Small intestine (tissue), 7 donors: ENCODE results near the gene TDRKH. TPM values are rescaled to one million over a fixed set of nuclear protein-coding genes. Genes with fewer than 3 reads are reported as not detected.
A peak's percentile ranks its signal among the peaks of the same experiment; 100 is the strongest.

Experiments
- DNase-seq, 2 donors: peaks; one replicate each; pipeline versions ENCODE4 v3.0.0 to v3.0.0-alpha.2; 2013
- FAIRE-seq: peaks from 2 replicates; lab custom pipeline; 2012; peaks lifted over from hg19 to GRCh38; lab: Jason Lieb, UNC
- H3K27ac ChIP-seq, 3 donors: one replicate each; pipeline ENCODE4 v1.5.1; 2013; ENCODE audit warnings: low read length in 2 of 3, mild to moderate bottlenecking in 2 of 3, control low read depth in 1 of 3, inconsistent platforms in 1 of 3, low read depth in 1 of 3, moderate library complexity in 1 of 3
- H3K27me3 ChIP-seq, 3 donors: one replicate each; pipeline ENCODE4 v1.6.1; 2013; ENCODE audit warnings: low read length in 3 of 3, inconsistent platforms in 1 of 3; ENCODE audit not compliant: control insufficient read depth in 3 of 3, insufficient read depth in 3 of 3
- H3K36me3 ChIP-seq, 3 donors: one replicate each; pipeline ENCODE4 v1.6.1; 2013; ENCODE audit warnings: low read length in 3 of 3, inconsistent platforms in 1 of 3, low read depth in 1 of 3, mild to moderate bottlenecking in 1 of 3, moderate library complexity in 1 of 3; ENCODE audit not compliant: control insufficient read depth in 3 of 3, insufficient read depth in 2 of 3
- H3K4me1 ChIP-seq, 3 donors: one replicate each; pipeline ENCODE4 v1.6.1; 2013; ENCODE audit warnings: low read length in 2 of 3, inconsistent platforms in 1 of 3, low read depth in 1 of 3, mild to moderate bottlenecking in 1 of 3, moderate library complexity in 1 of 3; ENCODE audit not compliant: control insufficient read depth in 3 of 3, insufficient read depth in 2 of 3
- H3K4me3 ChIP-seq, 3 donors: one replicate each; pipeline ENCODE4 v1.5.1; 2013; ENCODE audit warnings: low read length in 3 of 3, control low read depth in 1 of 3, inconsistent platforms in 1 of 3, low read depth in 1 of 3, mild to moderate bottlenecking in 1 of 3, moderate library complexity in 1 of 3
- H3K9me3 ChIP-seq, 2 donors: one replicate each; pipeline ENCODE4 v1.6.1; 2013; ENCODE audit warnings: low read depth in 1 of 2, low read length in 1 of 2; ENCODE audit not compliant: control insufficient read depth in 2 of 2, insufficient read depth in 1 of 2
- WGBS, 3 donors: extraction: QIAGEN DNeasy Blood & Tissue Kit; methylation state at CpG; one replicate each; pipeline ENCODE4 v1.1.7; 2013; 5-methylcytosine and 5-hydroxymethylcytosine counted together
- polyA plus RNA-seq, 4 donors: library from polyadenylated mRNA; stranded (reverse) in 3 of 4; unstranded in 1 of 4; fragments of 200-250 nt in 3 of 4; fragments of 120-200 nt in 1 of 4; gene quantifications; one replicate each; pipeline versions ENCODE4 v1.2.1 to v1.2.3, GENCODE V29; 2013
- donor health status: healthy with polysubstance abuse.
- donor health status: control.
- donor health status: control.
- donor health status: Bipolar disorder and iron deficiency.
- donor health status: healthy.

Gene TDRKH
- polyA plus RNA-seq, 4 donors, result 0.22 to 4.2 (median 2.4) TPM

DNA sequence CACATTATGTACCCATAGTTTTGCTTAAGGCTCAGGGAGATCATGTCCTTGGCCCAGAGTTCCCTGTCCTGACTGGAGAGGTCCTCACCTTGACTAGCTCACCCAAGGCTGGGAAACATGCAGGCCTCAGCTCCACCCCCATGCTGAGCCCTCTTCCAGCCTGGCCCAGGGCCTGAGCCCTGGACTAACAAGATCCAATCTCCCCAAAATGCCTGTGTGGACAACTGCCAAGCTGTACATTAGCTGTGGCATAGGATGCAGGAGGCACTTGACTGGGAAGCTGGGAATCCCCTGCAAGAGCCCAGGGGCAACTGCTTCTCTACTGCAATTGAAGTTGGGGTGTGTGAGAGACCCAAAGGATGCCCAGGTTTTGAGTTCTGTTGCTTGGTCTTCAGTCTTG is 12.9 kb upstream of the TDRKH start:
- Histone ChIP-seq H3K9me3 (no peaks in the 10 kb centered on the region), H3K27me3 (peaks cover 0 to 54% (median 0%) of the 10 kb centered on the region in 3 donors), H3K4me1 (no peaks in the 10 kb centered on the region), H3K4me3 (no peak overlapping the region), H3K27ac (no peak overlapping the region), H3K36me3 (no peaks in the 10 kb centered on the region)
- DNase-seq (no peak), FAIRE-seq (no peak)

DNA sequence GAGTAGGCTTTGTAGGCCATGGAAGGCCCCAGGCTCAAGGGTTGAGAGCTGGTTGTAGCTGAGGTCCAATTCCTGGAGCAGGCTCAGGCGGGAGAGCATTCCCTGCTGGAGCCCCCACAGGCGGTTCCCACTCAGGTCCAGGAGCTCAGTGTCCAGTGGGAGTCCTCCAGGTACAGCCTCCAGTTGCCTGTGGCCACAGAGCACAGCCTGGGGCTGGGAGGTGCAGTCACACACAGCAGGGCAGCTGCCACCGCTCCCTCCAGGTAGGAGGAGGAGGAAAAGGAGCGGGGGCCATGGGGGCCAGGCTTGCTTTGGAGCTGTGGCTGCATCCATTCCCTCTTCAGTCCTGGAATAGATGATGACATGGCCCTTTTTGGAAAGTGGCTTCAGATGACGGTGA is 12.1 kb upstream of the TDRKH start:
- Histone ChIP-seq H3K27me3 (peaks cover 0 to 54% (median 0%) of the 10 kb centered on the region in 3 donors), H3K27ac (no peak overlapping the region), H3K4me3 (no peak overlapping the region), H3K4me1 (no peaks in the 10 kb centered on the region), H3K36me3 (no peaks in the 10 kb centered on the region), H3K9me3 (no peaks in the 10 kb centered on the region)
- 86 to 93% (median 90%) methylated on average over 5 of the region's 5 CpGs for WGBS, 3 donors
- no peak for DNase-seq
- no peak for FAIRE-seq

DNA sequence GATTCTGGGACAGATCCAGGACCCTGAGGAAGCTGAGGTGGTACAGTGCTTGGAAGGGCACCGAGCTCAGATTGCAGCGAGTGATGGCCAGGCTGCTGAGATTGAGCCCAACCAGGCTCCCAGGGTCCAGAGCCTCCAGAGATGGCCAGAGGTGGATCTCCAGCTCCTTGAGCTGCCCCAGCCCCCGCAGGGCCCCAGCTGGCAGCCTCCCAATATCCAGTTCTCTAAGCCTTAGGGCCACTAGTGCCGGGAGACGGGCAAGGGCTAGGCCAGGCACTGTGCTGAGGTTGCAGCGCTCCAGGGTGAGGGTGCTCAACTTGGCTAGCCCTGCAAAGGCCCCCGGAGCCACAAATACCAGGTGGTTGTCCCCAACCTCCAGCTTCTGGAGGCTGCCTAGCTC is 11.5 kb upstream of the TDRKH start:
- FAIRE-seq, result no peak
- Histone ChIP-seq H3K27me3 (peaks cover 0 to 54% (median 0%) of the 10 kb centered on the region in 3 donors), H3K36me3 (no peaks in the 10 kb centered on the region), H3K4me3 (no peak overlapping the region), H3K4me1 (no peaks in the 10 kb centered on the region), H3K27ac (no peak overlapping the region), H3K9me3 (no peaks in the 10 kb centered on the region)
- 75 to 89% (median 78%) methylated on average over 4 to 7 of the region's 7 CpGs for WGBS, 3 donors
- no peak for DNase-seq

DNA sequence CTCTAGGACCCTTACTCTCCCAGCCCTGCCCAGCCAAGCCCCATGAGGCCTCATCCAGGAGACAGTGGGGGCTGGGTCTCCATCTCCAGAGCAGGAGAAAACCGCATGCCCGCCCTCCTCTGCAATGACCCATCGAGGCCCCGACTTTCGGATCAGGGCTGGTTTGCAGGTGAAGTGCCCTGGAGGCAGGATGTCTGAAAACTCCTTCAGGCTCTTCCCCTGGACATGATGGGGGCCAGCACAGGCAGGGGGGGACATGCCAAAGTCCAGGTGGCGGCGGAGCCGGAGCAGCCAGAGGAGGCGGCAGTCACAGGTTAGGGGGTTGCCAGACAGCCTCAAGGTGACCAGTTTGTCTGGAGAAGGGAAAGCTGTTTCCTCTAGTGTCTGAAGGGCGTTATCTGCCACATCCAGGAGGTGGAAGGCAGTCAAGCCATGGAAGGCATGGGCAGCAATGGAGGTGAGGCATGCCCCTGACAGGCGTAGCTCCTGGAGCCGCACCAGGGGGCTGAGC is 11.1 kb upstream of the TDRKH start:
- H3K27me3 ChIP-seq, result peaks cover 0 to 54% (median 0%) of the 10 kb centered on the region in 3 donors
- DNase-seq (no peak), FAIRE-seq (no peak)
- no peaks in the 10 kb centered on the region for H3K9me3 ChIP-seq
- no peaks in the 10 kb centered on the region for H3K36me3 ChIP-seq
- H3K4me1 ChIP-seq, result no peaks in the 10 kb centered on the region
- no peak overlapping the region for H3K4me3 ChIP-seq
- H3K27ac ChIP-seq, result no peak overlapping the region
- WGBS, 3 donors, result 86 to 92% (median 89%) methylated on average over 12 of the region's 12 CpGs

DNA sequence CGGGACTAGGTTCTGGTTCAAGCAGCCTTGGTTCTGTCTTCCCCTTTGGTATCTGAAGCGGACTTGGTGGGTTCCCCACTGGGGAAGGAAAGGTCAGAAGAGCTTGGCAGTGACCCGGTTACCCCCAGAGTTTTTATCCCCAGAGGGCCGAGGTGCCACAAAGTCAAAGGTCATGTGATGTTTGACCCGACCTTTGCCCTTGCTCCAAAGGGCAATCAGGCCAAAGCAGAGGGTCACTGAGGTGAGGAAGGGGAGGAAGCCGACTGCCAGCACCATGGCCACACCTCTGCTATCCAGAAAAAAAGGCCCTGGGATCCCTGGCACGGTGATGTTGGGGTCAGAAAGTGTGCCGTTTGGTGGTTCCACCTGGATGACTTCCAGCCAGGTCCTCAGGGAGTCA is 10.5 kb upstream of the TDRKH start:
- FAIRE-seq (no peak), DNase-seq (no peak)
- 44 to 64% (median 55%) methylated on average over 8 of the region's 8 CpGs for WGBS, 3 donors
- H3K27ac ChIP-seq, result no peak overlapping the region
- H3K4me3 ChIP-seq, result no peak overlapping the region
- no peaks in the 10 kb centered on the region for H3K4me1 ChIP-seq
- no peaks in the 10 kb centered on the region for H3K9me3 ChIP-seq
- peaks cover 0 to 54% (median 0%) of the 10 kb centered on the region in 3 donors for H3K27me3 ChIP-seq
- H3K36me3 ChIP-seq, result no peaks in the 10 kb centered on the region

DNA sequence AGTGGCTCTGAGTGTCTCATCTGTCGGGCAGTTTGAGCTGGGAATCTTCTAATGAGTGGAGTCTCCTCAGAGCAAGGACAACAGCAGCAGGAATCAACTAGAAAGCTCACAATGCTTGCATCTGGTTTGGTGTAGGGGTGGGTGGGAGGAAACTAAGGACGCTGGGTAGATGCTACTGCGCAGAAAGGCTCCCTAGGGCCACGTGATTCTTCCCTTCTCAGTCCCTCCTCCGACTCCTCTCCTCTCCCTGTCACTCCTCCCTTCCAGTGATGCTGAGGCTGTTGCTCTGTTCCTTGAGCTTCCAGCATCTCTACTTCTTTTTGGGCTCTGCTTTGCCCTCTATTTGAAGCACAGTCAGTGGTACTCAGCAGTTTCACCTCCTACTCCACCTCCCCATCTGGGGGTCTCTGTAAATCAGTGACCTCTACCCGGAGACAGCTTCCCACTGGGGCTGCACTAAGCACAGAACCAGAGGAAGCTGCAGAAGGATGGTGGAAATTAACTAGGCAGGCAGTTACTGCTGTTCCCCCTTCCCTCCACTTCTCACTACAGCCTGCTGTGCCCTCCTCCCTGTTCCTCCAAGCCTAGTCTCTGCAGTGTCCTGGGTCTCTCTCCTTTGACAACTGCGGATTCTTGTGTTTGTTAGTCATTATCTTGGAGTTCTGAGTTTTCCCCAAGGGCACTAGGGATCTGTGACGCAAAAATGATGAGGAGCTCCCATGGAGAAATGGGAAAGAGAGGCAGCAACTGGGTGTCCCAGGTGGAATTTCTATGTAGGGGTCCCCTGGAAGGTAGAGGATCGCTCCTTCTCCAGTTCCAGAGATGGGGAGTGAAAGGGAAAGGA is 9.1 kb upstream of the TDRKH start:
- no peaks in the 10 kb centered on the region for H3K9me3 ChIP-seq
- H3K4me3 ChIP-seq, result no peak overlapping the region
- H3K27ac ChIP-seq, result no peak overlapping the region
- H3K4me1 ChIP-seq, result no peaks in the 10 kb centered on the region
- DNase-seq, result no peak
- H3K27me3 ChIP-seq, result peaks cover 0 to 43% (median 0%) of the 10 kb centered on the region in 3 donors
- FAIRE-seq, result no peak
- no peaks in the 10 kb centered on the region for H3K36me3 ChIP-seq
- 61 to 75% (median 67%) methylated on average over 9 of the region's 9 CpGs for WGBS, 3 donors

DNA sequence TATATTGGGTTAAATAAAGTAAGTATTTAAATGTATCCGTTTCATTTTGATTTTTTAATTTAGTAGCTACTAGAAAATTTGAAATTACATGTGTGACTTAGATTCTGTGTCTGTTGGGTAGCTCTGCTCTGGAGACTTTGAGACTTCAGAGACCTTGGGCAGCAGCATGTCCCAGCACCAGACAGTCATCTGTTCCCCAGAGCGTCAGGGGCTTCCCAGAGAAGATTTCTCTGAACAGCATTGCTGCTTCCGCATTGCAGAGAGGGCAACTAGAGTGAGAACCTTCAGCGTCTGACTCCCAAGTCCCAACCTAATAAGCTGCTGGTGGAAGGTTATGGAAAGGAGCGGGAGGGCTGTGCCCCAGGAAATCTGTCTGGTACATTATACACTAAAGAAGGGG is 8.3 kb upstream of the TDRKH start:
- no peak overlapping the region for H3K27ac ChIP-seq
- FAIRE-seq, result no peak

DNA sequence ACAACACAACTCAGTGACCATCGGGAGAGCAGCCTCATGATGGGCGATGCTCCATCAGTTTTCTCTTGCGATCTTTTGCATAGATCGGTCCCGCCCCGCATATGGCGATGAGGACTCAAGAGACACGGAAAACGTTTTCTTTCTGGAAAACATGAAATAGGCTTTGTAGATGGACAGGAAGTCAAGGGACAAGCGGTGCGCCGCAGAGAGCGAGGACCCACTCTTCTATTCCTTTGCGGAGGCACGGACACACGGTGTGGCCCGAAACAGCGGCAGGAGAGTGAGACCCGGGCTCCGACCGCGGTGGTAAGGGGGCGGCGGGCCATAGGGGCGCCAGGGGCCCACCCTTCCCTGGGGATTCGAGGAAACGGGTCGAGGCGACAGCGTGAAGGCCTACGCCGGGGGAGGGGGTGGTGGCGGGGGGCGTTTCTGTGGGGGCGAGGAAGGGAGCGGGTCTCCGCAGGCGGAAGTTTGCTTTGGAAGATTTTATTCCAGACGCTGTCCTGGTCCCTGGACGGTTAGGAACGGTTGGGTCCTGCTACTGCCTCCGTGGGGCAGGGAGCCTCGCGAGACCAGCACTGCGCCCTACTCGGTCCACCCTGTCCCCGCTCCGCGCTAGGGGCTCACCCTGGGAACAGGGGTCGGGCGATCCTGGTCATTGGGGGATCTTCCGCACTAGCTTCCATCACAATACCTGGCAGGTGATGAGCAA is 796 bp upstream of the TDRKH start:
- FAIRE-seq, result no peak
- no peaks in the 10 kb centered on the region for H3K27me3 ChIP-seq
- 0 to 1% (median 1%) methylated on average over 46 to 52 of the region's 52 CpGs for WGBS, 3 donors

More for the DNA sequence above, 8.3 kb upstream of the TDRKH start:
- Histone ChIP-seq H3K4me3 (no peak overlapping the region), H3K9me3 (no peaks in the 10 kb centered on the region), H3K4me1 (no peaks in the 10 kb centered on the region), H3K36me3 (no peaks in the 10 kb centered on the region), H3K27me3 (peaks cover 0 to 37% (median 0%) of the 10 kb centered on the region in 3 donors)
- WGBS, 3 donors, result 89 to 93% (median 92%) methylated on average over 5 of the region's 5 CpGs
- DNase-seq, result no peak

More for the DNA sequence above, 796 bp upstream of the TDRKH start:
- DNase-seq, result peak; percentile 17 to 31
- Histone ChIP-seq H3K9me3 (no peaks in the 10 kb centered on the region), H3K4me1 (peaks cover 0 to 4% (median 0%) of the 10 kb centered on the region in 3 donors), H3K4me3 (peak overlapping the region; percentile 77 to 88 (median 85)), H3K27ac (peak overlapping the region in 2 of 3 donors; percentile 33 to 39), H3K36me3 (no peaks in the 10 kb centered on the region)
